HG03045 (cell line): Measurements from ENCODE around the gene HSPA6.
"Not testable (repeated sequence)": the region's sequence is repeated elsewhere in the genome, so short reads cannot be mapped to it uniquely, and the experiment has no call there.

Experiments
- ATAC-seq: cut with Tn5 transposase; IDR thresholded peaks from one replicate; pipeline ENCODE4 v1.9.1; 2021; ENCODE audit warnings: mild to moderate bottlenecking, moderate library complexity; ENCODE audit not compliant: unreplicated experiment

HSPA6 gene

DNA sequence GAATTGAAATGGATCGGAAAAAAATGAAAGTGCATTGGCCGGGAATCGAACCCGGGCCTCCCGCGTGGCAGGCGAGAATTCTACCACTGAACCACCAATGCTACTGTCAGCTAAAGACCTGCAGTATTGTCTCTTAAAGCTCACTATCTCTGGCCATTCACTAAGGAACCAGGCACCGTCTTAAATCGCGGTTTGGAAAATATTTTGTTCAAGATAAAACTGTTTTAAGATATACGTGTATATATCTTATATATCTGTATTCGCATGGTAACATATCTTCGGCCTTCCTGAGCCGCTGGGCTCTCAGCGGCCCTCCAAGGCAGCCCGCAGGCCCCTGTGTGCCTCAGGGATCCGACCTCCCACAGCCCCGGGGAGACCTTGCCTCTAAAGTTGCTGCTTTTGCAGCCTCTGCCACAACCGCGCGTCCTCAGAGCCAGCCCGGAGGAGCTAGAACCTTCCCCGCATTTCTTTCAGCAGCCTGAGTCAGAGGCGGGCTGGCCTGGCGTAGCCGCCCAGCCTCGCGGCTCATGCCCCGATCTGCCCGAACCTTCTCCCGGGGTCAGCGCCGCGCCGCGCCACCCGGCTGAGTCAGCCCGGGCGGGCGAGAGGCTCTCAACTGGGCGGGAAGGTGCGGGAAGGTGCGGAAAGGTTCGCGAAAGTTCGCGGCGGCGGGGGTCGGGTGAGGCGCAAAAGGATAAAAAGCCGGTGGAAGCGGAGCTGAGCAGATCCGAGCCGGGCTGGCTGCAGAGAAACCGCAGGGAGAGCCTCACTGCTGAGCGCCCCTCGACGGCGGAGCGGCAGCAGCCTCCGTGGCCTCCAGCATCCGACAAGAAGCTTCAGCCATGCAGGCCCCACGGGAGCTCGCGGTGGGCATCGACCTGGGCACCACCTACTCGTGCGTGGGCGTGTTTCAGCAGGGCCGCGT is at the start of gene HSPA6:
Gene HSPA6 (plus strand): TSS at position 724 of the 925 bp plus-strand sequence. CDS start 119 bp downstream, at position 843.
- peak; percentile 56 for ATAC-seq

DNA sequence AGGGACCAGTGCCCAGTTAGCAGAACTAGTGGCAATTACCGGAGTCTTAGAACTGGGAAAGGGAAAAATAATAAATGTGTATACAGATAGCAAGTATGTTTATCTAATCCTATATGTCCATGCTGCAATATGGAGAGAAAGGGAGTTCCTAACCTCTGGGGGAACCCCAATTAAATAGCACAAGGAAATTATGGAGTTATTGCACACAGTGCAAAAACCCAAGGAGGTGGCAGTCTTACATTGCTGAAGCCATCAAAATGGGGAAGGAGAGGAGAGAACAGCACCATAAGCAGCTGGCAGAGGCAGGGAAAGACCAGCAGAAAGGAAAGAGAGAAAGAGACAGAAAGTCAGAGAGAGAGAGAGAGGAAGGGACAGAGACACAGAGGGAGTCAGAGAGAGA is 46.6 kb upstream of the HSPA6 start:
- not testable (repeated sequence) for ATAC-seq

DNA sequence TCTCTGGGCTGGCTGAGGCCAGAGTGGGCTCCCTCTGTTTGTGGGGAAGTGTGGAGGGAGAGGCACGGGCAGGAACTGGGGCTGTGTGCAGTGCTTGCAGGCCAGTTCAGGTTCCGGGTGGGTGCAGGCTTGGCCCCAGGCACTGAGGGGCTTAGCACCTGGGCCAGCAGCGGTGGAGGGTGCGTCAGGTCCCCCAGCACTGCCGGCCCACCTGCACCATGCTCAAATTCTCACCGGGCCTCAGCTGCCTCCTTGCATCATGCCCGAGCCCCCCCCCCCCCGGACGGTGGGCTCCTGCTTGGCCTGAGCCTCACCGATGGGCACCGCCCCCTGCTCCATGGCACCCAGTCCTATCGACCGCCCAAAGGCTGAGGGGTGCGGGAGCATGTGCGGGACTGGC is 45.4 kb upstream of the HSPA6 start:
- no peak for ATAC-seq

DNA sequence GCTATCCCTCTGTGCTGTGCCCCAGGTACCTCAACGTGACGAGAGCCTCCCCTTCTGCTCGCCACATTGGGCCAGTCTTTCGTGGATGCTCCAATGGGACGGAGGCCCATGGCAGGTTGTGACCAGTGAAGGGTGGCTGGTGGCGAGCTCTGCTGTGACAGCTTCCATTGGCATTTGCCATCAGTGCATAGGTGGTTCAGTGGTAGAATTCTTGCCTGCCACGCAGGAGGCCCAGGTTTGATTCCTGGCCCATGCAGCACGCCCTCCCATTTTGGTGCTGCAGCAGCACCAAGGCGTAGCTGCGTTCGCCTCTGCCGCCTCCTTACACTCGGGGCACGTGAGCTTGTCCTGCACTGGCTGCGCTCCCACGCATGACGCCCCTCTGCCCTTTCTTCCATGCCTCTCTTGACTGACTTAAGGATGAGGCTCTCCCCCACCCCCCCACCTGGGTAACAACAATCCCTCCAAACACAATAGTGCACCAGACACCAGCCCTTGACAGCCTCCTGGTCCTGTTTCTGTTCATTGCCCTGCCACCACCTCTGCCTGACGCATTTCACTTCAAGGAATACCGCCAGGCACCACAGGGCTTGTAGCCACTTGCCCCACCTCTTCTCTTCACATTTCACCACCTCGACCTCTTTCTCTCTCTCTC is 43.8 kb upstream of the HSPA6 start:
- ATAC-seq = no peak

DNA sequence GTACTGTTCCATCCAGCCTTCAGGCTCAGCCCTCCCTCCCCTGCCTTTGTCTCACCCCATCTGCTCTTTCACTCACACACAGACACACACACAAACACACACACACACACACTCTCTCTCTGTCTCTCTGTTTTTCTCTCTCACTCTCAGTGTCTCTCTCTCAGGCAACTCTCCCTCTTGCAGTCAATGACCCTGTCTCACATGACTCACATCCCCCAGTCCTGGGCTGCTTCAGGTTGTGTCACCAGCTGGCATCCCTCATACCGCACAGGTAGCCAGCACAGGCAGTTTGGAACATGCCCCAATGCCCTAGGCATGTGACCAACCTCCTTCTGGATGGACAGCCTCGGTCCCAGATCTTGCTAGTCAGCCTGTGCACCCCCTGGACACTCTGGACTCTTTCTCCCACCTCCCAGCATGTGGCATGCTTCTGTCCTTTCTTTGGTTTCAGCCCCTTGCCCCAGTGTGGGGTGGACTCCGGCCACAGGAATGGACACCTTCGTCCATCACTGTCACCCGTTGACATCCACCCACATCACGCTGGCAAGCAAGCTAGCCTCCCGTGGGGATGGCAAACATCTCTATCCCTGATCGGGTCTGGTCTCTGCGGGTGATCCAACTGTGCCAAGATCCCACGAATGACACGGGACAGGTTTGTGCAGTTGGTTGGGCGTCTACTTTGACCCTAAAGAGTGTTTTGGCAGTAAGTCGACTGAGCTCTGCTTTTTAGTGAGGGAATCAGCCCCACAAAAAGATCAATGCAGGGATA is 42.5 kb upstream of the HSPA6 start:
- no peak for ATAC-seq

DNA sequence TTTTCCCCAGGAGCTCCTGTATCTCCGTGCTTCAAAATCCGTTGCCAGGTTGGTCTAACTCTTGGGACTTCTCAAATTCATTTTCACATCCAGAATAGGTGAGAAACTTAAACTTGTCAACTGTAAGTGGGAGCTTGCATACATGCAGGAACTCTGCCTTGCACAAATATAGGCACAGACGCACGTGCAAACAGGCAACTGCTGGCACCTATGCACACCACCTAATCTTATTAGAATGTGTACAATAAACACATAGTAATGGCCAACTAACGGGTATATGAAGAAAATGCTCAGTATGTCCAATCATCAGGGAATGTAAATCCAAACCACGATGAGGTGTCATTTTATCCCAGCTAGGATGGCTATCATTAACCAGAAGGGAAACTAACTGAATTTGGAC is 41.7 kb upstream of the HSPA6 start:
- ATAC-seq = no peak

DNA sequence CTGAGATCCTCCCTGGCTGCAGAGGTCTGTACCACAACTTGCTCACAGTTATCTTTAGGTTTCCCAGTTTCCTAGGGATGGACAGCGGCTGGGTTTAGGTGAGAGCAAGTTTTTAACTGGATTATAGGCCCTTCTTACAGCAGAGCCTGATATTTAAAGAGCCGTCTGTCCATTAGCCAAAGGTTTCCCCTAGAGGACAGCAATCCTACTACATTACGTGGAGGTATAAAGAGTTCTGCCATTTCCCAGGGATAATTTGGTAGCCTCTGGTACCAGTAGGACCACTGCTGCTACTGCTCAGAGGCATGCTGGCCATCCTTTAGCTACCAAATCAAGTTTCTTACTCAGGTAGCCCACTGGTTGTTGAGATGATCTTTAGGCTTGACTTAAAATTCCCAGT is 41.0 kb upstream of the HSPA6 start:
- no peak for ATAC-seq

DNA sequence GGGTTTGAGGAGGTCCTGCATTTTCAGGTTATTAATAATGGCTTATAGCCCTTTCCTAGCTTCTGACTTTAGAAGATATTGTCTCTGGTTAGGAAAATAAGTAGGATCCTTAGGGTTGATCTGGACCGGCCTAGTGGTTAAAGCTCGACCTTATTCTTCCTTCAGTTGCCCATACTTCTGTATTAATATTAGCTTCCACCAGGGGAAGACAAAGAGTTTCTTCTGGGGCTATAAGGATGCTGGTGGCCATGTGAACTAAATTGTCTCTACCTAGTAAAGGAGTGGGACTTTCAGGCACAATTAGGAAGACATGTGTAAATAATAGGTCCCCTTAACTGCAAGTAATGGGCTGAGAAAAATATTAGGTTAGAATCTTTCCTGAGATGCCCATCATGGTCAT is 39.7 kb upstream of the HSPA6 start:
- ATAC-seq = no peak

DNA sequence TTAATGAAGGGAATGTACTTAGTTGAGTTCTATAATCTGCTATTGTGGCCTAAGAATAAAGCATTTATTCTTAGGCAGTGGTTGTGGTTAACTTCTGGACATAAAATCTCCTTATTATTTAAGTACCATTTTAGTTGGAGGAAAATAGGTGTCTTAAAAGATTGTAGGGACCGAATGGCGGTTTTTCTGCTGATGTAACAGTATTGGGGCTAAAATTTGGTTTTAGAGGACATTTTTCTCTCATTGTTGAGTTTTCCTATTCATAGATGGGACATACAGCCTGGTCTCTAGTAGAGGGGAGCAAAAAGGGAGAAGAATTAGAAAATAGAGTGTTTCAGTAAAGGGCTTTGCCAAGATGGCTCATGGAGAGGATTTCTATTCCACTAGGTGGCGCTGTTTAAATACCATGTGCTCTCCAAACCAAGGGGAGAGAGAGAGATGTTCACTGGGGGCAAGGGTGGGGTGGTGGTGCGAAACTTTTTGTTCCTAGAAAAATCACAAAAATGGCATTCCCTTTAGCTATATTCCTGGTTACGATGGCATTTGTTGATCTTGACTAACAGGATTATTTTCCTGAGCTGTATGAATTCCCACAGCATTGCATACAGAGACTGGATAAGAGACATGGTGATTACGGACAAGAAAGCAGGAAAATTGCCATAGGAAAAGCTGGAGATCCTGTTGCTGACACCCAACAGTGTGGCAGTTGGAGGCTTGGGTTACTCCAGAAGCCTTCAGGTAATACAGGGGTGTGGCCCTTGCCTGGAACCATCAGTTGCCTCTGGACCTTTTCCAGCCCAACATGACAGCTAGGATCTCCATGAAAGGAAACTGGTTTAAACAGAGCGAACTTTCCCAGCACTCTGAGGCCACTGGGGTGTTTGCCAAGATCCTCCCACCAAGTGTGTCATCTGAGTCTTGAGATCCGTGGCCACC is 37.3 kb upstream of the HSPA6 start:
- ATAC-seq = no peak

DNA sequence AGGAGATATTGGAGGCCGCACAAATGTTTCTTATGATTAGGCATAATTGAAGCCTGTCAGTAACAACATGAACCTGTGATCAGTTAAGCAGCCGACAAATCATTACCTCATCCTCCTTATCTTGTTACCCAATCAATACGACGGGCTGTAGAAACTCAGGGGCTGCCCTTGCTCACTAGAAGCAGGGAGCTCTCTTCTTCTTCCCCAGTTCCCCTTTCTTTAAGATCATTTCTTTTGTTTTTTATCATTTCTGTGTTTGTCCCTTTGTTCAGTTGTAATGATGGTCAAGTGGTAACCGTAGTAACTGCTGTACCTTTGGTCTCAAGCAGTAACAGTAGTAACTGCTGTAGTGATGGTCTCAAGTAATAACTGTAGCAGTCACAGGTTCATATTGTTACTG is 32.9 kb upstream of the HSPA6 start:
- ATAC-seq = no peak

DNA sequence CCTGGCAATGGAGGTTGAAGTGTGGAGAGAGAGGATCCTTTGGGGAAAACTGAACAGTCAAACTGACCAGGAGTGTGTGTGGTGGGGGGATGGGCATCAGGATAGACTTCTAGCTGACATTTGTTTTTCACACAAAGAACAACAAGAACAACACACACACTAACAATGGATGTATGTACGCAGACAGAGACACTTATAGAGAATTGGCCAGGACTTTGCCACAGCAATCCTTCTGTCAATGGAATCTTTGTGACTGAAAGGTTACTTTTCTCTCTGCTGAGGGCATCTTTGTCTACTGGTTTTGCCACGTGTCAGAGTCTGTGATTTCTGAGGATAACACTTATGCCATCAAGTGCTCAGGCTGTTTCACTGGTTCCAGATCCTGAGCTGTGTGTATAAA is 31.5 kb upstream of the HSPA6 start:
- ATAC-seq = no peak

DNA sequence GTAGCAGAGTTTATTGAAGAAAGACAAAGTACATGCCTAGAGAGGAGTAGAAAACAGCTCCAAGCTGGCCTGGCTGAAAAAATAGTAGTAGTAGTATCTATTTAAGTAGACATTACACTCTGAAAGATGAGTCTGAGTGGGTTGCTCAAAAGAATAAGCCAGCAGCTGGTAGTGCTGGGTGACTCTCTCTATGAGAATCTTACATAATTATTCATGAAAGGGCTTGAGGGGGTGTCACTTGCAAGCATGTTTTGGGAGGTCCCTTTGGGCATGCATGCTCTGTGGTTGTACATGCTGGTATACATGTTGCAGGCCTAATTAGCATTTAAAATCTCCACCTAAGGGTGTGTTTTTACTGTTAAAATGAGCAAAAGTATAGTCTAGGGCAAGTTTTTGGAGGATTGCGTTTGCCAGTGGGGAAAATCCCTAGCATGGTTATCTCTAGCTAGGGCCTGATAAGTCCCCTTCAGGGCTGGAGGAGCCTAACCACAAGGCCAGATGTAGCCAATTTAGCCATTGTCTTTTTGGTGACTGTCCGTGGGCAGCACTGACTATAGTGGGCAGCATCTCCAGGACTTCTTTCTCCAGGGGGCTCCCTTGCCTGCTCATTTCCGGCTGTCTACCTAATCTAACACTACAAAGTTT is 30.1 kb upstream of the HSPA6 start:
- no peak for ATAC-seq

DNA sequence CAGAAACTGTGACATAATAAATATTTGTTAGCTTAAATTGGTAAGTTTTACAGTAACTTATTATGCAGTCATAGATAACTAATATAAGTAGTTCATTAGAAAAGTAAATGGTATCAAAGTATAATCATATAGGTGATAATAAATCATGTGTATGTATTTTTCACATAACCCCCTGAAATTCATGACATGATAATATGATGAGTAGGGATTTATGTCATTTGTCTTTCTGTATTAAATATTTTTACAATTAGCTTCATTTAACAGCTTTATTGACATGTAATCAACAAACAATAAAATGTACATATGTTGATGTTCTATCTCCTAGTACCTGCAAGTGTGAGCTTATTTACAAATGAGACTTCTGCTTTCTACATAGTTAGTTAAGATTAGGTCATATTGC is 28.9 kb upstream of the HSPA6 start:
- ATAC-seq = no peak

DNA sequence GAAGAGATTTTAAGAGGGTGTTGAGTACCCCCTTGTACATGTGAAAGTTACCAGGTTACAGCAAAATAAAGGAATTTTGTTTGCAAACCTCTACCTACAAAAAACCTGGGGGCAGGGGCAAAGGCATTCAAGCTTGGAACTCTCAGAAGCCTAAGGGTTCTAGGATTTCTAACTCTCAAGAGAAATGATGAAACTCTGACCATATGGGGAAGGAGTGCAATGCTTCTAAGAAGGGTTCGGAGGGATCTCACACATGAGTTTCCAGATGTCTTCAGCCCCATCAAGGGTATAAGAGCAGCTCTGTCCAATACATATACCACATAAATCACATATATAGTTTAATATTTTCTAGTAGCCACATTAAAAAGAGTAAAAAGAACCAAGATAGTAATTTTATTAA is 26.4 kb upstream of the HSPA6 start:
- no peak for ATAC-seq

DNA sequence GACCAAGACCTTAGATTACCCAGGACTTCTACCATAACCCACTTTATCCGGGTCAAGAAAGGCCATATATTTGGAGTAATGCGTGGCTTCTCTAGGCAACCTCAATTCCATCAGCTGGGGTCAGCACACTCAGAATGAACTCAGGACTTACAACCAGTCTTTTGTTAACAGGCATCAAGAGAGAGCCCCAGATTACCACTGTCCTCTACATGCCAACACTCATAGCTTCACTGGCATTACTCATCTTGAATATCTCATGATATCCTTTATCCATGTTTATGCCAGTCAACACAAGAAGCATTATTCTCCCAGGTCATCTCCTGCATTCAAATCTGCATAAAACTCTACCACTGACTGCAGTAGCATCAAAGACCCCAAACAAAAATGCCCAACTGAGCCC is 25.7 kb upstream of the HSPA6 start:
- ATAC-seq = no peak

DNA sequence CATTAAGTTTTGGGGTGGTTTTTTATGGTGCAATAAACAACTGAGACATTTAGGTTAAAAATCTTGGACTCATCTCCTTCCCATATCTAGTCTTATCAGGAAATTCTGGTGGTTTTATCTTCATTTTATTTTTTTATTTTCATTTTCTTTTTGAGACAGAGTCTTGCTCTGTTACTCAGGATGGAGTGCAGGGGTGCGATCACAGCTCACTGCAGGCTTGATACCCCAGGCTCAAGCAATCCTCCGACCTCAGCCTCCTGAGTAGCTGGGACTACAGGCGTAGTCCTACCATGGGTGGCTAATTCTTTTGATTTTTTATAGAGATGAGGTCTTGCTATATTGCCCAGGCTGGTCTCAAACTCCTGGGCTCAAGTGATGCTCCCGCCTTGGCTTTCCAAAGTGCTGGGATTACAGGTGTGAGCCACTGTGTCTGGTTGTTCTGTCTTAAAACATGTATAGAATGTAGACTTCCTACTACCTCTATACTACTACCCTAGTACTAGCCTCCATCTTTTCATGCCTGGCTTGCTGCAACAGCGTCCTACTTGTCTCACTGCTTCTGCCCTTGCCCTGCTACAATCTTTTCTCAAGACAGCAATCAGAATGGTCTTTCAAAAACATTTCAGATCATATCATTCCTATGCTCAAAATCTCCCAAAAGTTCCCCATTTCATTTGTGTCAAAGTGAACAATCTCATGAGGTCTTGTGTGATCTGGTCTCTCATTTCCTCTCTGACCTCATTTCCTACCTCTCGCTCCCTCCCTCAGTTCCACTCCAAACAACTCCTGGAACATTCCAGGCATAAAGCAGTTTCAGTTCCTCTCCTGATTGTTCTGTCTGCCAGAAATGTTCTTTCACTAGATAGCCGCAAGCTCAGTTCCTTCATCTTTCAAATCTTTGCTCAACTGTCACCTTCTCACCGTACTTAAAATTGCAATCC is 25.0 kb upstream of the HSPA6 start:
- ATAC-seq = no peak

DNA sequence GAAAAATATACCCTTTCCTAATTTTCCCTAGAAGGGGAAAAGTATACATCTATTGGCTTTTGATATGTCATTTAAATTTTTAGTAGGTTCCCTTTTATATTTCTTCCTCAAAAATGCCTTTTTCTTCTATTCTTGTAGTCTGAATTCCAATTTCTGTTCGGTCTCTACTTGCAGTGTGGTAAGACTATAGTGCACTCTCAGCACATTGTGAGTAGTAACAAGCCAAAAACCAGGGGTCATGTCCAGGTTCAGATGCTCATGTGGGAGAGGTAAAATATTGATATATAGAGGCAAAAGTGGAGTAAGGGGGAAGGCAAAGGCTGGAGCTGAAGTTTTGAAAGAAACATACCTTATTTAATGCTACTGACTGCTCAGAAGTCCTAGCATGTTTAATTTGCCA is 23.1 kb upstream of the HSPA6 start:
- no peak for ATAC-seq

DNA sequence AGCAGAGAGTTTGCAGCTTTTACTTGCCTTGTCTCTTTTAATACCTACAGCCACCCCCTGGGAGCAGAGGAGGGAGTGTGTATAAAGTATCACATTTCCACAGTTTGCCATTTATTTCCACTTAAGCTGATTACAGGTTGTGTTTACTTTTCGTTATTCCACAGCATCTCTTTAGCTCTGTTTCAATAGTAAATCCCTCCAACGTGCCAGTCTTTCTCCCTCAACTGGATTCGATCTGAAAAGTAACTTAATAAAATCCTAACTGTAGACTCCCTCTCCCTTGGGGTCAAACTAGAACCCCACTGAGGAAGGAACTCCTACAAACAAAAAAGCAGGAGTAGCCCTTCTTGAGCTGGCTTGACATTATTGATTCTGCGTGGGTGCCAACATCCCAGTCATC is 22.2 kb upstream of the HSPA6 start:
- no peak for ATAC-seq
